CD4-positive, alpha-beta memory T cell (primary cell): ENCODE results near the gene APLP1. TPM values are rescaled to one million over a fixed set of nuclear protein-coding genes. Genes with fewer than 3 reads are reported as not detected.

ENCODE experiments used
- CTCF ChIA-PET: fragments of 350-600 bp; sonication (Branson Sonifier 250); formaldehyde crosslinking; loops from one replicate; lab custom pipeline; 2021; ENCODE audit warnings: inconsistent platforms; ENCODE audit not compliant: partially characterized antibody; lab: Charles Lee
- POLR2A ChIA-PET: fragments of 350-600 bp; sonication (Branson Sonifier 250); formaldehyde crosslinking; loops from one replicate; lab custom pipeline; 2021; ENCODE audit not compliant: partially characterized antibody; lab: Charles Lee
- DNase-seq, 5 donors: peaks; one replicate each; pipeline versions ENCODE4 v3.0.0 to v3.0.0-alpha.2; 2020 to 2022; ENCODE audit warnings: mixed read lengths in 1 of 5
- H3K27ac ChIP-seq: one replicate; pipeline ENCODE4 v1.7.0; 2013; ENCODE audit warnings: low read depth, low read length
- H3K27me3 ChIP-seq: 2 replicates; pipeline ENCODE4 v1.7.0; 2013; ENCODE audit warnings: mild to moderate bottlenecking, low read length, moderate library complexity; ENCODE audit not compliant: insufficient read depth
- H3K36me3 ChIP-seq: 2 replicates; pipeline ENCODE4 v1.7.0; 2013; ENCODE audit warnings: mild to moderate bottlenecking, low read length, moderate library complexity; ENCODE audit not compliant: insufficient read depth
- H3K4me1 ChIP-seq: 2 replicates; pipeline ENCODE4 v1.7.0; 2013; ENCODE audit warnings: mild to moderate bottlenecking, low read length, moderate library complexity; ENCODE audit not compliant: insufficient read depth
- H3K4me3 ChIP-seq, 2 donors: one replicate each; pipeline ENCODE4 v1.7.0; 2013; ENCODE audit warnings: low read length in 2 of 2, mild to moderate bottlenecking in 1 of 2
- H3K9me3 ChIP-seq, 2 donors: one replicate each; pipeline ENCODE4 v1.7.0; 2013; ENCODE audit warnings: low read length in 2 of 2, control low read depth in 1 of 2; ENCODE audit not compliant: control insufficient read depth in 1 of 2
- H3K27ac Mint-ChIP-seq, 7 donors: one replicate each; pipeline ENCODE4 v1.8.0; 2020 to 2021; ENCODE audit warnings: mixed read lengths in 7 of 7, mild to moderate bottlenecking in 6 of 7, inconsistent platforms in 3 of 7, moderate library complexity in 3 of 7
- H3K27me3 Mint-ChIP-seq, 2 donors: one replicate each; pipeline ENCODE4 v1.8.0; 2020 to 2021; ENCODE audit warnings: mixed read lengths in 2 of 2
- H3K36me3 Mint-ChIP-seq, 2 donors: one replicate each; pipeline ENCODE4 v1.8.0; 2020 to 2021; ENCODE audit warnings: mixed read lengths in 2 of 2, inconsistent platforms in 1 of 2, mild to moderate bottlenecking in 1 of 2
- H3K4me1 Mint-ChIP-seq, 4 donors: one replicate each; pipeline ENCODE4 v1.8.0; 2020 to 2021; ENCODE audit warnings: mixed read lengths in 4 of 4, mild to moderate bottlenecking in 1 of 4
- H3K4me3 Mint-ChIP-seq, 8 donors: one replicate each; pipeline ENCODE4 v1.8.0; 2020 to 2021; ENCODE audit warnings: mixed read lengths in 8 of 8, mild to moderate bottlenecking in 7 of 8, moderate library complexity in 6 of 8, inconsistent platforms in 3 of 8
- H3K9me3 Mint-ChIP-seq, 8 donors: one replicate each; pipeline ENCODE4 v1.8.0; 2020 to 2021; ENCODE audit warnings: mixed read lengths in 8 of 8, mild to moderate bottlenecking in 5 of 8, inconsistent platforms in 3 of 8, moderate library complexity in 1 of 8
- intact Hi-C: fragments of 100-400 bp; cut with micrococcal nuclease; formaldehyde crosslinking; loops from one replicate; pipeline ENCODE4 v1.15.1; 2023
- polyA plus RNA-seq, 2 donors: library from polyadenylated mRNA; unstranded; fragments of 300-500 nt; fragmentation: Illumina TruSeq; gene quantifications; one replicate each; pipeline ENCODE4 v1.2.3, GENCODE V29; 2021
- total RNA-seq, 2 experiments: library from RNA; stranded (reverse); gene quantifications; one replicate each; pipeline ENCODE4 v1.2.3, GENCODE V29; 2021

Gene APLP1
- total RNA-seq = not detected
- under 1 TPM in 1 of 2 donors, not detected in 1; 0.70 TPM for polyA plus RNA-seq

- Histone ChIP-seq H3K9me3 (no peaks in the 10 kb centered on the region), H3K36me3 (no peaks in the 10 kb centered on the region), H3K4me1 (peaks cover 24% of the 10 kb centered on the region), H3K27ac (no peak within 1 kb of the TSS), H3K4me3 (peak within 1 kb of the TSS in 1 of 2 donors; percentile 17), H3K27me3 (peaks cover 4% of the 10 kb centered on the region)
- H3K27ac Mint-ChIP-seq = peak within 1 kb of the TSS in 2 of 7 donors; percentile 43 to 57
- H3K4me3 Mint-ChIP-seq = peak within 1 kb of the TSS; percentile 61 to 81 (median 68)
- H3K36me3 Mint-ChIP-seq = no peaks in the 10 kb centered on the region
- peaks cover 22 to 37% of the 10 kb centered on the region in 2 donors for H3K27me3 Mint-ChIP-seq
- ChIA-PET CTCF (interaction anchor here (1.1 kb wide), 2 partner anchors 63 to 174 kb away, joined by 3 read pairs; no protein-coding TSS in a partner anchor), POLR2A (interaction anchor here (0.9 to 1.6 kb wide), 4 partner anchors 14 to 185 kb away, joined by 3 to 4 read pairs (median 3); no protein-coding TSS in a partner anchor)
- peak; percentile 50 to 57 (median 53) for DNase-seq
- H3K4me1 Mint-ChIP-seq = peaks cover 10 to 25% (median 13%) of the 10 kb centered on the region in 4 donors
- intact Hi-C loops = no loop called here
- H3K9me3 Mint-ChIP-seq = no peaks in the 10 kb centered on the region
These were observed at the start of gene APLP1 for GRCh38 chr19:35868172-35868822. Gene APLP1, plus strand, starts transcription at chr19:35868574. Its CDS starts 63 bp downstream, at chr19:35868637.

- no peaks in the 10 kb centered on the region for H3K36me3 Mint-ChIP-seq
- Histone ChIP-seq H3K27me3 (no peaks in the 10 kb centered on the region), H3K4me1 (no peaks in the 10 kb centered on the region), H3K36me3 (no peaks in the 10 kb centered on the region), H3K4me3 (no peak overlapping the region), H3K9me3 (no peaks in the 10 kb centered on the region), H3K27ac (no peak overlapping the region)
- peaks cover 0 to 1% (median 0%) of the 10 kb centered on the region in 4 donors for H3K4me1 Mint-ChIP-seq
- ChIA-PET CTCF (no interaction called here), POLR2A (no interaction called here)
- intact Hi-C loops = no loop called here
- peaks cover 11 to 18% of the 10 kb centered on the region in 2 donors for H3K27me3 Mint-ChIP-seq
- no peak overlapping the region for H3K27ac Mint-ChIP-seq
- no peak overlapping the region for H3K4me3 Mint-ChIP-seq
- peaks cover 0 to 2% (median 0%) of the 10 kb centered on the region in 8 donors for H3K9me3 Mint-ChIP-seq
- no peak for DNase-seq
These were observed 45.8 kb upstream of the APLP1 start for GRCh38 chr19:35822579-35822978.

GRCh38 chr19:35824150-35824549, 44.2 kb upstream of the APLP1 start:
- no peaks in the 10 kb centered on the region for H3K36me3 Mint-ChIP-seq
- no peak overlapping the region for H3K27ac Mint-ChIP-seq
- no peaks in the 10 kb centered on the region for H3K36me3 ChIP-seq
- ChIA-PET CTCF (no interaction called here), POLR2A (no interaction called here)
- H3K27ac ChIP-seq = no peak overlapping the region
- H3K4me1 Mint-ChIP-seq = no peaks in the 10 kb centered on the region
- no peak overlapping the region for H3K4me3 ChIP-seq
- peaks cover 15 to 20% of the 10 kb centered on the region in 2 donors for H3K27me3 Mint-ChIP-seq
- no peak for DNase-seq
- H3K27me3 ChIP-seq = peaks cover 4% of the 10 kb centered on the region
- intact Hi-C loops = no loop called here
- no peaks in the 10 kb centered on the region for H3K9me3 ChIP-seq
- H3K9me3 Mint-ChIP-seq = peaks cover 0 to 7% (median 2%) of the 10 kb centered on the region in 8 donors
- no peaks in the 10 kb centered on the region for H3K4me1 ChIP-seq
- H3K4me3 Mint-ChIP-seq = no peak overlapping the region

GRCh38 chr19:35828692-35829301, 39.6 kb upstream of the APLP1 start:
- no peaks in the 10 kb centered on the region for H3K9me3 ChIP-seq
- H3K36me3 Mint-ChIP-seq = peaks cover 0 to 3% of the 10 kb centered on the region in 2 donors
- no peak overlapping the region for H3K27ac ChIP-seq
- no peak overlapping the region for H3K4me3 Mint-ChIP-seq
- no peak overlapping the region for H3K4me3 ChIP-seq
- CTCF ChIA-PET = no interaction called here
- no peaks in the 10 kb centered on the region for H3K4me1 Mint-ChIP-seq
- peaks cover 24 to 26% of the 10 kb centered on the region in 2 donors for H3K27me3 Mint-ChIP-seq
- no peak overlapping the region for H3K27ac Mint-ChIP-seq
- peaks cover 4% of the 10 kb centered on the region for H3K27me3 ChIP-seq
- no peaks in the 10 kb centered on the region for H3K36me3 ChIP-seq
- H3K9me3 Mint-ChIP-seq = peaks cover 0 to 8% (median 2%) of the 10 kb centered on the region in 8 donors
- H3K4me1 ChIP-seq = no peaks in the 10 kb centered on the region
- POLR2A ChIA-PET = no interaction called here
- intact Hi-C loops = no loop called here
- peak; percentile 25 to 53 (median 41) for DNase-seq

GRCh38 chr19:35830986-35831385, 37.4 kb upstream of the APLP1 start:
- CTCF ChIA-PET = no interaction called here

GRCh38 chr19:35832054-35832453, 36.3 kb upstream of the APLP1 start:
- Histone ChIP-seq H3K4me1 (no peaks in the 10 kb centered on the region), H3K36me3 (no peaks in the 10 kb centered on the region), H3K27ac (no peak overlapping the region), H3K9me3 (no peaks in the 10 kb centered on the region), H3K27me3 (peaks cover 4% of the 10 kb centered on the region), H3K4me3 (no peak overlapping the region)
- intact Hi-C loops = no loop called here
- Mint-ChIP-seq H3K36me3 (peaks cover 0 to 3% of the 10 kb centered on the region in 2 donors), H3K9me3 (peaks cover 0 to 8% (median 3%) of the 10 kb centered on the region in 8 donors), H3K27ac (no peak overlapping the region), H3K4me3 (no peak overlapping the region), H3K4me1 (no peaks in the 10 kb centered on the region), H3K27me3 (peaks cover 24 to 27% of the 10 kb centered on the region in 2 donors)
- ChIA-PET POLR2A (no interaction called here), CTCF (no interaction called here)
- DNase-seq = no peak

More at GRCh38 chr19:35830986-35831385, 37.4 kb upstream of the APLP1 start:
- Mint-ChIP-seq H3K9me3 (peaks cover 0 to 8% (median 2%) of the 10 kb centered on the region in 8 donors), H3K27me3 (peaks cover 24 to 27% of the 10 kb centered on the region in 2 donors), H3K36me3 (peaks cover 0 to 3% of the 10 kb centered on the region in 2 donors), H3K4me3 (no peak overlapping the region), H3K4me1 (no peaks in the 10 kb centered on the region), H3K27ac (no peak overlapping the region)
- H3K27me3 ChIP-seq = peaks cover 4% of the 10 kb centered on the region
- no peak overlapping the region for H3K4me3 ChIP-seq
- no peak for DNase-seq
- intact Hi-C loops = no loop called here
- H3K4me1 ChIP-seq = no peaks in the 10 kb centered on the region
- no peaks in the 10 kb centered on the region for H3K9me3 ChIP-seq
- POLR2A ChIA-PET = no interaction called here
- no peaks in the 10 kb centered on the region for H3K36me3 ChIP-seq
- no peak overlapping the region for H3K27ac ChIP-seq

- no peak overlapping the region for H3K27ac Mint-ChIP-seq
- H3K27me3 Mint-ChIP-seq = peaks cover 19 to 24% of the 10 kb centered on the region in 2 donors
- Histone ChIP-seq H3K4me3 (no peak overlapping the region), H3K4me1 (no peaks in the 10 kb centered on the region), H3K36me3 (no peaks in the 10 kb centered on the region), H3K9me3 (no peaks in the 10 kb centered on the region), H3K27ac (no peak overlapping the region), H3K27me3 (peaks cover 2% of the 10 kb centered on the region)
- DNase-seq = no peak
- ChIA-PET POLR2A (no interaction called here), CTCF (no interaction called here)
- intact Hi-C loops = no loop called here
- peaks cover 0 to 6% (median 3%) of the 10 kb centered on the region in 8 donors for H3K9me3 Mint-ChIP-seq
- H3K4me1 Mint-ChIP-seq = no peaks in the 10 kb centered on the region
- H3K36me3 Mint-ChIP-seq = peaks cover 2 to 3% of the 10 kb centered on the region in 2 donors
- H3K4me3 Mint-ChIP-seq = no peak overlapping the region
These were observed 34.4 kb upstream of the APLP1 start for GRCh38 chr19:35833972-35834371.
